Right renal cortex interstitium (tissue), 3 donors: ENCODE data around the gene AGAP1. TPM values are rescaled to one million over a fixed set of nuclear protein-coding genes. Genes with fewer than 3 reads are reported as not detected.
A peak's percentile ranks its signal among the peaks of the same experiment; 100 is the strongest.

Source experiments
- DNase-seq, 3 donors: peaks; one replicate each; pipeline ENCODE4 v3.0.0-alpha.2; 2013; ENCODE audit warnings: low read depth in 3 of 3, low spot score in 2 of 3
- polyA plus RNA-seq, 3 donors: library from polyadenylated mRNA; unstranded; fragments of 120-200 nt; gene quantifications; one replicate each; pipeline ENCODE4 v1.2.1, GENCODE V29; 2013; ENCODE audit not compliant: insufficient read length in 3 of 3

Gene AGAP1
- polyA plus RNA-seq, 3 donors, result 18.0 to 22.6 (median 21.2) TPM

DNA sequence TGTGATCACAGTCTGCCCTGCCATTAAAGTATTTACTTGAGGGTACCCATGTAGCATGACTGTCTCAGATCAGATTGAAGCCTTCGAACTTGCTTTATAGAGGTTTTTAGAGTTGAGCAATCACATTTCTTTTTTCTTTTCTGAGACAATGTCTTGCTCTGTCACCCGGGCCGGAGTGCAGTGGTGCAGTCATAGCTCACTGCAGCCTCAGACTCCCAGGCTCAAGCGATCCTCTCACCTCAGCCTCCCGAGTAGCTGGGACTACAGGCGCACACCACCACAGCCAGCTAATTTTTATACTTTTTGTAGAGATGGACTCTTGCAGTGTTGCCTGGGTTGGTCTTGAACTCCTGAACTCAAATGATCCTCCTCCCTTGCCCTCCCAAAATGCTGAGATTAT is 153.4 kb downstream of the AGAP1 start:
- no peak for DNase-seq

DNA sequence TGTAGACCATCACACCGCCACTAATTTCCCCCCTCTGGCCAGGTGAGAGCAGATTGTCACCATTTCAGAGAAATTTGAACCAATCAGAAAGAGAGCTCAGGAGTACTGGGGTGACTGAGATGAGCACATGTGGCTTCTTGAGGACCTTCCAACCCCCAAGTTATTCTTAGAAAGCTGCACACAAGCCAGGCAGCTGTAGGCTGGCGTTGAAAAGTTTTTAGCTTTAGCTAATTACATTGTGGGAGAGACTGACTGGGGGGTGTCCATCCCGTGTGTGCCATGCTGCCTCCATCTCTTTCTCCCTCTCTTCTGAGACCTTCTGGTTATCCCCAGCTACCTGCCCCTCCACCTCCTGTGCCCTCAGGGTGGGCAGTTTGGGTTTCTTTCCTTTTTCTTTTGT is 154.0 kb downstream of the AGAP1 start:
- no peak for DNase-seq

DNA sequence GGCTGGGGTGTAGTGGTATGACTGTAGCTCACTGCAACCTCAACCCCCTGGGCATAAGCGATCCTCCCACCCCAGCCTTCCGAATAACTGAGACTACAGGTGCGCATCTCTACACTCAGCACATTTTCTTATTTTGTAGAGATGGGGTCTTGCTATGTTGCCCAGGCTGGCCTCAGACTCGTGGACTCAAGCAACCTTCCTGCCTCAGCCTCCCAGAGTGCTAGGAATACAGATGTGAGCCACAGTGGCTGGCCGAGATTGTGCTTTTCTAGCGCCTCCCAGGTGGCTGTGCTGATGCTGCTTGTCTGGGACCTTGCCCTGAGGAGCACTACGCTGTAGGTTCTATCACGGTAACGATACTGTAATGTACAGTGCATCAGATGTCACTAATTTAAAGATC is 155.6 kb downstream of the AGAP1 start:
- no peak for DNase-seq

GRCh38 chr2:235651643-235652042 is 157.8 kb downstream of the AGAP1 start:
- no peak for DNase-seq

DNA sequence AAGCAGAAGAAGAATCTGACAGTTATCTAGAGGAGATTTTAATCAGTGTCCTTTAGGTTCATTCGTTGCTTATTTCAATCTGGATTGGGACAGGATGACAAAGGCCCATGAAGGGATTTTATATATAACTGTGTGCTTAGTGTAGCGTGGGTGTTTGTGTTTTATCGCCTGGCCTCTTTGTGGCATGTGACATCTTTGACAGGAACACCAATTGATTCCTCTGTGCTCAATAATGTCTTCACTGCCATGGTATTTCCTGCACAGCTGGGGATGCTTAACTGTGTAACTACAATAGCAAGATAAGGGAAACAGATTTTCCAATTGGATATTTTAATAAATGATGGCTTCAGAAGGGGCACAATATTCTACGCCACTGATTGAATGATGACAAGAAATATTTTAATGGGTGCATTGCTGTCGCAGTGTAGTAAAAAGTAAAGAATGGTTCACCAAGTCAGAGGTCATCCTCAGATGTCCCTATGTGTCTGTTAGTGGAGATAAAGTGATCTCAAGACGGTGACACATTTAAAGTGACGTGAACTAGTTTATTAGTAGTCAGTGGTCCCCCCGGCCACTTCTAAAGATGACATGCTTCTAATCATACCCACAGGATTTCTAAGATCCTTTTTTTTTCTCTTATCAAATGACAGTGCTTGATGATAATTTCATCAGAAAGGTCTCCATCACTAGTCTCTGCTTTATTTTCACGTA is 160.4 kb downstream of the AGAP1 start:
- no peak for DNase-seq

GRCh38 chr2:235658351-235659174 is 164.7 kb downstream of the AGAP1 start:
- DNase-seq, result no peak

GRCh38 chr2:235659767-235660322 is 166.0 kb downstream of the AGAP1 start:
- no peak for DNase-seq

- DNase-seq, result no peak
Measured at GRCh38 chr2:235660484-235661082, 166.7 kb downstream of the AGAP1 start.

DNA sequence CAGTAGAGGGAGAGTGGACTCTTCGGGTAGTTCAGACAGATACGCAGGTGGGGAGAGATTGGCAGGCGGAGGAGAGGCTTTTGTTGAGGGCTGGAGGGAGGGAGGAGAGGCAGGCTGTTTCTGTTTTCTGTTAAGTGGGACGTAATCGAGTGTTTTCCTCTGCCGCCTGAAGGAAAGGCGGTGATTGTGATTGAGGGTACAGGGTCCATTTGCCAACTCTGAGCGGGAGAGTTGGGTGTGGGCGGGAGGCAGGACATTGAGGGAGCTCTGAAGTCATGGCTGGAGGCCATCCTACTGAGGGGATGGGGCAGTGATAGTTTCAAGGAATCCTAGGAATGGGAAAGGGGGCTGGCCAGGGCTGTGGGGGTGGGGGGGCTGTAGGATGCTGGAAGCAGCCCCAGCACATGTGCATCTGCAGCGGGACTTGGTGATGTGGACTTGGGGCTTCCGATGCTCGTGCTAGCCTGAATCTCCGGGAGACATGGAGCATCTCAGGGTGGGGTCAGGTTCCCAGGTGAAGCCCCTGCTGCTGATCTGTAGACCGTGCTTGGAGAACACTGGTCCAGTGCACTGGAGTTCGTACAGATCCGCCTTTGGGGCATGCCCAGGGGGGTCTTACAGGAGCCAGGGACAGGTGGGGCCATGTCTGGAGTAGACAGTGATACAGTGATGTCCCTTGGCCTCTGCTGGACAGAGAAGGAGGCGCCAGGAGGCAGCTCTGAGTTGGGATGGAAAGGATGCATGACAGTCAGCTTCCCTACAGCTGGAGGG is 167.5 kb downstream of the AGAP1 start:
- no peak for DNase-seq

DNA sequence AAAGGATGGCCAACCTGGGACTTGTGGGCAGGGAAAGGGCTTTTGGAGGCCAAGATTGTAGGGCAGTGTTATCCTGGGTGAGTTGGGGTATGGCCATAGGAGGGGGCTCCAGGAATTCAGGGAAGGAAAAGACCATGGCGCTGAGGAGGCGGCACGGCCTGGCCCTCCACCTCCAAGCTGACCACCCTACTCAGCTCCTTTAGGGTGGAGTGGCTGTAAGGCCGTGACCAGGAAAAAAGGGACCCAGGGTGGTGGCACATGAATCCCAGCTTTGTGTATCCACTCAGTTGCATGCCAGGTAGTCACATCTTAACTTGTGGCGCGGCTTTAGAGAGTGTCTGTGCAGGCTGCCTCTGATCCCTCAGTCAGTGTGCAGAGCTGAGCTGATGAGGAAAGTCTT is 168.1 kb downstream of the AGAP1 start:
- no peak for DNase-seq

DNA sequence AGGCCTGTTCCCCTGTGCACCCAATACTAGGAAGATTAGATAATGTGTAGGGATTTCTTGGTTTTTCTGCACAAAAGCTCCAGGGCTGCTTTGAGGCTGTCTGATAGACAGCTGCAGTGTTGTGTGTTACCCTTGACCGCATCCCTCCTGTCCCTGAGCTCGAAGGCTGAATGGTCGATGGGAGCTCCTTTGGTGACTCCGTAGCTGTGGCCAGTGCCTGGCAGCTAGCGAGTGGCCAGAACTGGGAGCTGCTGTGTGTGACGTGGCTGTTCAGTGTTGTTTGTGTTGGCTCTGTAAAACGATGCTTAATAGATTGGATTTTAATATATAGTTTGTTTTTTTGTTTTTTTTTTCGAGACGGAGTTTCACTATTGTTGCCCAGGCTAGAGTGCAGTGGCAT is 170.0 kb downstream of the AGAP1 start:
- DNase-seq, result no peak

- DNase-seq, result peak in 1 of 3 donors; percentile 25
Measured at GRCh38 chr2:235665661-235666212, 171.9 kb downstream of the AGAP1 start.

GRCh38 chr2:235666213-235666781 is 172.5 kb downstream of the AGAP1 start:
- peak; percentile 80 to 91 (median 83) for DNase-seq

DNA sequence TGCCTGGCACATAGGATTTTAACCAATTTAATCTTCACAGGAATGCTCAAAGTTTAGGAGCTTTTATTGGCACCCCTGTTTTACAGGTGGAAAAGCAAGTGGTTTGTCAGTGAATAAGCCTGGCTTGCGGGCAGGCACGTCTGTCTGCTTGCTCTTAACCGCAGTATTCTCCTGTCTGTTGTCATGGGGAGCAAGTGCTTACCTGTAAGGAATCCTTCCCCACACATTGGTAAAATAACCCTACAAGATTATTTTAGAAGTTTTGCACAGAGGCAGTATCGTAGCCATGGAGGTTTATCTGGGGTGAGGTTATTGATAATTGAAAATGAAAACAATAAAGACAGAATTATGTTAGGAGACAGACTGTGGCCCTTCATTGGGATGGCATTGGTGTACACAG is 174.9 kb downstream of the AGAP1 start:
- no peak for DNase-seq

- peak in 2 of 3 donors; percentile 29 to 30 for DNase-seq
Measured at GRCh38 chr2:235669269-235669831, 175.5 kb downstream of the AGAP1 start.

DNA sequence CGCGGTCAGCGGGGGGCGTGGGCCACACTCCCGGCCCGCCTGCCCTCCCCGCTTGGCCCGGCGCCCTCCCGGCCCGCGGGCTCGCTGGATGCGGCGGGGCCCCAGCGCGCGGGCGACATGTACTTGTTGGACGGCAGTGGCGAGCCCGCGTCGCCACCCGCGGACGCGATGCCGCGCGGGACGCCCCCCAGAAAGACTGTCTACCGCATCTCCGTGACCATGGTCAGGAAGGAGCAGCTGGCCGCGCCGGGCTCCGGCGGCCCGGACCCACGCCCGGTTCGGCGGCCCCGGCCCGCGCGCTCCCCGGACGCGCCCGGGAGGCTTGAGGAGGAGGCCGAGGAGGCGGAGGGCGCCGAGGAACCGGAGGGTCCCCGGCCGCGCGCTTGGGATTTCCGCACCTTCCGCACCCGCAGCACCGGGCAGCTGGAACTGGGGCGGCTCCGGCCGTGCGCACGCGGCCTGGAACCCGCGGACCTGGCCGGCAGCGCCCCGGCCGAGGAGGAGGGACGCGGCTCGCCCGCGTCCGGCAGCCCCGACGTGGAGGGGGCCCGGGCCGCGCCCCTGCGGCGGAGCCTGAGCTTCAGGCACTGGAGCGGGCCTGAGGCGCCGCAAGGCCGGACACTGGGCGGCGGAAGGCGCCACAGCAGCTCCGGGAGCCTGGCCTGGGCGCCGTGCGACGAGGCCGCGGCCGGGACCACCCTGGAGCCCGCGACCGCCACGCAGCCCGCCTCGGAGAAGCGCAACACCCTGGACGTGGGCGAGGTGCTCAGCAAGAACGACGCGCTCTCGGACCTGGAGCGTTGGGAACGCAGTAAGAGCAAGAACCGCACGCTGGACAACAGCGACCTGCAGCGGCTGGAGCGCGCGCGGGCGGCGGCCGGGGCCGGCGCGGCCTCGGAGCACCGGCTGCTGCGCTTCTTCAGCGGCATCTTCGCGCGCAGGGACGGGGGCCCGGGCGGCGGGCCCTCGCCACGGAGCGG is 176.4 kb downstream of the AGAP1 start:
- peak in 1 of 3 donors; percentile 55 for DNase-seq

GRCh38 chr2:235670974-235671787 is 177.3 kb downstream of the AGAP1 start:
- no peak for DNase-seq

GRCh38 chr2:235672720-235673119 is 178.9 kb downstream of the AGAP1 start:
- no peak for DNase-seq
